Stimulated activated naive CD8-positive, alpha-beta T cell treated with anti-CD3 and anti-CD28 coated beads, Interleukin-15, Interleukin-2, amounts not matched to agents 100 U/mL and 50 U/mL, for 24 hours (primary cell): Measurements from ENCODE around the gene MELTF.

ENCODE experiments used
- ATAC-seq: fragments of 150-1000 bp; cut with Tn5 transposase; one replicate; pipeline ENCODE4 v1.10.0; 2021
- DNase-seq: peaks from one replicate; pipeline ENCODE4 v3.0.0; 2021

MELTF gene

DNA sequence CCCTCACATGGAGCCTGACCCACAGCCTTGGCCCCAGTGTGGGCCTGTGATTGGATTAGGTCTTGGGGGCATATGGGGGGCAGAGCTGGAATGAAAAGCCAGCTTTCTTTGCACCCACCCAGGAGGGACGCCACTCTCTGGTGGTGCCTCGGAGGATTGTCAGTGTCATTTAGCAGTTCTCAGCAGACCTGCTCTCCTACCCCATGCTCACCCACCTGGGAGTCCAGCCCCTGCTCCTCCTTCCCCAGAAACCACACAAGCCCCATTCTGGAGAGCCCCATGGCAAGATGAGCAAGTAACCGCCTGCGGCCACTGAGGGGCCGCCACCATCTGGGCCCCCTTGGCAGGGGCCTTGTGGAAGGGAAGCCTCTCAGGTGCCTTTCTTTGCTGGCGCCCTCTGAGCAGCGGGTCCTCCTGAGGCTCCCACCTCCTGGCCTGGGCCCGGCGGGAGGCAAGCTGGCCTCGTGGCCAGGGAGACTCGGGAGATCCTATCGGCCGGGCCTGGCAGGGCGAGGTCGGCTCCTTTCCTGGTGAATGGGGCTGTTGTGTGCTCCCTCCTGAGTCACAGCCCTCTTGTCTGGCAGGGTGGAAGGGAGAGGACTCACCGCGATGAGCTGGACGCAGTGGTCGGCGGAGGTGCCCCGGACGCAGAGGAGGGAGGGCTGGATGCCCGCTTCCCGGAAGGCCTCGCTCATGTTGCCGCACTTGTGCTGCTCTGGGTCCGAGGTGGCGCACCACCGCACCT is 2.3 kb downstream of the MELTF start:
- no peak for DNase-seq
- ATAC-seq: no peak

DNA sequence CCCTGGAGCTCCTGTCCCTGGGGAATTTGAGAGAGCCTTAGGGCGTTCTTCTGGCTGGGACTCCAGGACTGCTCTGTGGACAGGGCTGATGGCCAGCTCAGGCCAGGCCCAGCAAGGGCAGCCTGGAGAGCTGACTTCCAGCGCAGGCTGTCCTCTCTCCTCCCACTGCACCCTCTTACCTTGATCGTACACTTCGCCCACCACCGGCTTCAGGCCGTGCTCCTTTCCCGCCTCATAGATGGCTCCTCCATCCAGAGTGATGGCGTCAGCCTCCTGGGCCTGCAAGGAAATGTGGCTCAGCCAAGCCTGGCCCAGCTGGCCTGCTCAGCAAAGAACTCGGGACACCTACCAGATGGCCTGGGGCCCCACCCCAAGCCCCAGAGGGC is 3.1 kb downstream of the MELTF start:
- DNase-seq: no peak
- no peak for ATAC-seq

DNA sequence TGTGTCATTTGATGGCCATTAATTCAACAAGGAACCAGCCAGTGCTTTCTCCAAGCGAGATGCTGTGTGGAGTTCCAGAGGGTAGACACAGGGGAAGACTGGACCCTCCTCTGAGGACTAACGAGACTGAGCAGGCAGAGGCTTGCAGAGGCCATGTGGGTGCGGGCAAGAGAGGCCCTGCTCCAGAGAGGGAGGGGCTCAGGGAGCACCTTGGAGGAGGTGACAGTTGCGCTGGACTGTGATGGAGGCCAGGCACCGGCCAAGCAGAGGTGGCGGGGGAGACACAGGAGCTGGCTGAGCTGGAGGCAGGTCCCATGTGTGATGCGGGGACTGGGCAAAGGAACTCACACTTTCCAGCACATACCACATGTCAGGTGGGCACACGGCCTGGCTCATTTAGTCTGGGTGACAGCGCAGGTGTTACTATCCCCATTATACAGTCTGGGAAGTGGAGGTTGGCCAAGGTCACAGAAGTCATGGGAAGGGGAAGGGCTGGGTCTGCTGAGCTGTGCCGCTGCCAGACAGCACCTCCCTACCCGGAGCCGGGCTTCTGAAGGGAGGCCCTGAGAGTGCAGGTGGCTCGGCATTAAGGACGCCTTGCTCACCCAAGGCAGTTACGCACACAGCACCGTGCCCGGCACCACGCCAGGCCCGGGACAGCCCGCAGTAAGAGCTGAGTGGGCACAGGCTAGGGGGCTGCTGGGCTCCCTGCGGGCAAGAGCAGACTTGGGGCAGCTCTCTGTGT is 3.7 kb downstream of the MELTF start:
- ATAC-seq (no peak), DNase-seq (no peak)

- no peak for DNase-seq
- ATAC-seq: no peak
Observed at GRCh38 chr3:197024881-197025735, 4.5 kb downstream of the MELTF start.

DNA sequence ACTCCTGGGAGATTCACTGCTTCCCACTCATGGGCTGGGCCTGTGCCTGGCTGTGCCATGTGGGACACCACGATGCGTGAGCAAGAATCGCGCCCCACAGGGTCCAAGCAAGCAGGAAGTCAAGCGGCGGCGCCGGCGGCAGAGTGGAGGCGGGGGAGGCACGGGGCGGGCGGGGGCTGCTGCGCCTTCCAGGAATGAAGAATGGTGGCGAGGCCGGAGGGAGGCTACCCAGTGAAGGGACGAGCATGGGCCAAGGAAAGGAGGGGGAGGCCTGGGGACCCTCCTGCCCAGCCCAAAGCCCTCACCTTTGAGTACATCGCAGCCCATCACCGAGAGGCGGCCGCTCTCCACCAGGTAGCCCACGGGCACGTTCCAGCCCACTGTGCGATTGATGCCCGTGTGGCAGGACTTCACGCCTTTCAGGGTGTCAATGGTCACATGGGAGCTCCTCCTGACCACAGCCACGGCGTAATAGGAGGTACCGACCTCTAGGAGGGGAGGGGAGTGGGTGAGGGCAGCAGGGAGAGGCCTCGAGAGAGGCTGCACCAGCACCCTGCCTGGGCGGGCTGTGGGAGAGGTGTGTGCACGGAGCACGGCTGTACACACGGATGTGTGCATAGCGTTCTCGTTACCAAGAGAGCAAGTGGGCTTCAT is 5.5 kb downstream of the MELTF start:
- DNase-seq (no peak), ATAC-seq (no peak)

DNA sequence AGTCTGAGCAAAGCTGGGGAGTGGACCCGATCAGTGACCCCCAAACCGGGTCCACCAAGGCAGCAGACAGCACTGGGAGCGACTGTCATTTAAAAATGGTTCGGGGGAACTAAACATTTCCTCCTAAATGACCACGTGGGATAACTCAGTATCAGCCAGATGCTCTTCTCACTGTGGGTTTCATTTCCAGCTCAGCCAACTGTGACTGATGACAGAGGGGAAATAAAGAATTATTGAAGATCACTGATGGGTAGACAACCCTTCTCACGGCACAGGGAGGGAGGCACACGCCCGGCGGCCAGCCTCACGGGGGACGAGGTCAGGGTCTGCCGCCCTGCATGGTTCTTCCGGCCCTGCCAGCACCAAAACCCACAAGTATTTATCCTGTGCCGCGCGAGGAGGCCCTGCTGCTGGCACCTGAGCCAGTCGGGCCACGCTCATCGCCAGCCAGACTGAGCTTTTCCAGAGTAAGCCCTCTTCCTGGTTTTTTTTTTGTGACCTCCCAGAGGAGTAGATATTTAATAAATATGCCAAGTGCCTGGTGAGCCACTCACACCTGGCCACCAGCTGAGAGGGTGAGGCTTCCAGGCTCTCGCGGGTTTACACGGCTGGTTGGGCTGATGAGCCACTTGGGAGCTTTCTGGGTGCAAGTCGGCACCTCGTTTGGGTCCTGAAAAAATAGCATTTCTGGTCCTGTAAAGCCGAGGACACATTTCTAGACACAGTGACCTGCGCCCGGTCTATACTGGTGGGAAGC is 6.2 kb downstream of the MELTF start:
- ATAC-seq (peak; percentile 34), DNase-seq (no peak)

DNA sequence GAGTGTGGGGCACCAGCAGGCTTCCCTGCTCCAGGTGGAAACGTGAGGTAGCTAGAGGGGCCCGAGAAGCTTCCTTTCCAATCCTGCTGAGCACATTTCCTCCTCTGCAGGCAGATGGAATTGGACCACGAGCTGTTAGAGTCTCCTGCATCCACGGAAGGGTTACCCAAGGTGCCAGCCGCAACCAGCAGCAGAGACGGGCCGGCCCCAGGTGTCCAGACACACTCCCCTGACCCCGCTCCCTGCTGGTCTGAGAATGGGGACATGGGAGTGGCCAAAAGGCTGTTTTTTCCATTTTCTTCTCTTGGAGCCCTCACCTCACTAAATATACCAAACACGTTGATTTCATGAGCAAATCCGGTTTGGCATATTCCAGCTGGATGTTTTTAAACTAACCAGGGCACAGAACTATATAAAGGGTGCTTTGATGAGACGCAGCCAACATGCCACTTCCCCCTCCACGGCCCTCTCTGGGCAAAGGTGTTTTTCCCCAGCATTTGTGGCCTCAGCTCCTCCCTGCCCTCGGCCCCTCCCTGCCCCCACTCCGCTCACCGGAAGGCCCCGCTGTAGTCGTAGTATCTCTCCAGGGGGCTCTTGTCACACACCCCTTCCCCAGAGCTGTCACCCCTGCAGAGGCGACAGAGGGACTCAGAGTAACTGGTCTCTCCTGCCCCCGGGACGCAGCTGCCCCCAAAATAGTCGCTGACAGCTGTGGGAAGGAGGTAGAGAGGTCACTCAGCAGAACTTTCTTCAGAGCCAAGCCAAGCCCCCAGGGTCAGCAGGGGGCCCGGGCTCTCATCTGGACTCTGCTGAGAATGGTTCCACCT is 7.0 kb downstream of the MELTF start:
- ATAC-seq (no peak), DNase-seq (no peak)

- no peak for DNase-seq
- ATAC-seq: no peak
Observed at GRCh38 chr3:197021729-197022404, 7.8 kb downstream of the MELTF start.

GRCh38 chr3:197021231-197021630 is 8.4 kb downstream of the MELTF start:
- no peak for DNase-seq
- no peak for ATAC-seq

DNA sequence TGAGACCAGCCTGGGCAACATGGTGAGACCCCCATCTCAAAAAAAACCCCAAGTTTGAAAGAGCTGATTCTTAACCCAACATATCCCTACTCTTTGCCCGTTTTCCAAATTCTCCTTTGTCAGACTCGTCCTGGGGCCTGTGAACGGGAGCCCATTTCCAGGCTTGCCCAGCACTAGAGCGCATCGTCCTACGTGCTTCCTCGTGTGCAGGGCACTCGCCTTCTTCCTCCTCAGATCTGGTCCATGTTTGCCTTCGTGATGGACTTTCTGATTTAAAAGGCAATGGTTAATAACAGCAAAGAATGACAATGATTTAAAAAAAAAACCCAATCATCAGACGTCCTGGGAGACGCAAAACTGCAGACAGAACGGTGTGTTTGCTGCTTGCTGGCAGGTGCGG is 10.1 kb downstream of the MELTF start:
- ATAC-seq (no peak), DNase-seq (no peak)

DNA sequence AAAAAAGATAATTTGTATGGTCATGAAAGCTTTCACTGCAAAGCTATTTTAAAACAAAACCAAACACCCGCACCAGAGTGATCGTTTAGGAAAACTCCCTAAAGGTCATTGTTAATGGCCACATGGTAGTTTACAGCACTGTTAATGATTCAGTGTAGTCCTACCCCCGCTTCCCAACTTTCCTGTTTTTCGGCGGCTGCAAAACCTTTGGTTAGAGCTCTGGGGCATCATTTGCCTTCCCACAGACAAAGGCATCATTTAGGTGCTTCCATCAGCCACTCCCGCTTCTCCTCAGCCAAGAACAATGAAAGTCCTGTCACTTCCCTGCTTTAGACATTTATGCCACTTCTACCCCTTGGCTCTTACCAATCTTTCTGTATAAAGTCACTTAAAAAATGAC is 10.6 kb downstream of the MELTF start:
- no peak for ATAC-seq
- no peak for DNase-seq

DNA sequence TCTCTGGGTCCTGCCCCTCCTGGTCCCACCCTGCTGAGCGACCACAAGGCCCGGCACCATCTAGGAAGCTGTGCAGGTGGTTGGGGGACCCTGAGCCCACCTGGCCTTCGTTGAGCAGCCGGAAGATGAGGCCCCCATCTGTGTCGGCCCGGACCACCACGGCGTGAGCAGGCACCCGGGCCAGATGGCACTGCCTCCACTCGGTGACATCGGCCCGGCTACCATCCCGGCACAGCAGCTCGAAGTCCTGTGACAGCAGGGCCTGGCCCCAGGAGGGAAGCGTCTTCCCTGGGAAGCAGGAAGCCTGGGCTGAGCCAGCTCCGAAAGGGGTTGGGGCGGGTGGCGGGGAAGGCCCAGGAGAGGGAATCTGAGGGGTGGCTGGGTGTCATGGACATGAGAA is 12.6 kb downstream of the MELTF start:
- DNase-seq: no peak
- ATAC-seq: no peak

GRCh38 chr3:197015790-197016736 is 13.6 kb downstream of the MELTF start:
- ATAC-seq (peak; percentile 38), DNase-seq (no peak)

- no peak for ATAC-seq
- no peak for DNase-seq
Observed at GRCh38 chr3:197014942-197015575, 14.6 kb downstream of the MELTF start.

DNA sequence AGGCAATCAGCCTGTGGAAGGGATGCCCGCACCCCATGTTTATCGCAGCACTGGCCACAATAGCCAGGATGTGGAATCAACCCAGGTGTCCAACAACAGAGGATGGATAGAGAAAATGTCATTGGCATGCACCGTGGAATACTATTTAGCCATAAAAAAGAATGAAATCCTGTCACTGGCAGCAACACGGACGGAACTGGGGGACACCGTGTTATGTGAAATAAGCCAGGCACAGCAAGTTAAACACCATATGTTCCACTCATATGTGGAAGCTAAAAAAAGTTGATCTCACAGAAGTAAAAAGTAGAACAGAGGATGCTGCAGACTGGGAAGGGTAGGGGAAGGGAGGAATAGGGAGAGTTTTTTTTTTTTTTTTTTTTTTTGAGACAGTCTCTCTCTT is 15.6 kb downstream of the MELTF start:
- no peak for ATAC-seq
- no peak for DNase-seq

- no peak for DNase-seq
- ATAC-seq: no peak
Observed at GRCh38 chr3:197012540-197012883, 17.1 kb downstream of the MELTF start.

DNA sequence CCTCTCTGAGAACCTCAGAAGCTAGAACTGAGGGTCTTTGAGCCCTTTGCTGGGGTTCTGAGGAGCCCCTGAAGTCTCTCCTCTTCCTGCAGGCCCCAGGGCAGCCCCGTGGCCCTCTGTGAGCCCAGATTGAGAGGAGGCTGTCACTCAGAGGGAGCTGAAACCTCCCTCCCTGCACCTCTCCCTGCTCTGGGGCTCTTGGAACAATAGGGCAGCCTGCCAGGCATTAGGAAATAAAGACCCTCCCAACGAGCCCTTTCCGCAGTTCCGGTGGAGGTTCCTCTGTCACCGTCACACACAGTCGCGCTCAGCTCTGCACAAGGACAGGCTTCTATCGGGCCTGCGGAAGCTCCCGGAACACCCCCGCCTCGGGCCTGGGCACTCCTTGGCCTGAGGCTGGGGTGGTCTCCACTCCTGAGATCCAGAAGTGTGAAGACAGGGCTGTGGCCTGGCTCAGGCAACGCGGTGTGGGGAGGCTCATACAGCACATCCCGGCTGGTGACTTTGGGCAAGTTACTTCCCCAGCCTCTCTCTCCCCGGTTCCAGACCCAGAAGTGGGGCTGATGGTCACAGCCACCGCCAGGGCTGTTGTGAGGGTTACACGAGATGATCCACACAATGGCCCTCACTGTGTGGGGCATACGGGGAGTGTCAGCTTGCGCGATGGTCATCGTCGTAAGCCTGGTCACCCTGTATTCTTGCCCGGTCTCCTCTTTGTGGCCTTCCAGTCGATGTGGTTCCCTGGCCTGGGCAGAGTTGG is 17.7 kb downstream of the MELTF start:
- DNase-seq (no peak), ATAC-seq (no peak)
